Astrocyte of the cerebellum (primary cell): ENCODE data around the gene UBC.

Experiments
- DNase-seq: peaks from one replicate; pipeline ENCODE4 v3.0.0-alpha.2; 2011; ENCODE audit warnings: low read depth
- H3K4me3 ChIP-seq: 2 replicates; pipeline ENCODE4 v1.5.1; 2011; ENCODE audit warnings: mild to moderate bottlenecking, low read depth, low read length, moderate library complexity
- in situ Hi-C: cut with HindIII; loops from 2 replicates; pipeline ENCODE4 v1.10.0; 2017; ENCODE audit warnings: low sequenced_read_pairs
- TF ChIP-seq, protein P1 (sequence below): IDR thresholded peaks from 2 replicates; pipeline ENCODE4 v1.5.1; 2012; ENCODE audit warnings: low read length, low read depth, moderate library complexity, mild to moderate bottlenecking; ENCODE audit errors: missing control alignments

Gene UBC

DNA sequence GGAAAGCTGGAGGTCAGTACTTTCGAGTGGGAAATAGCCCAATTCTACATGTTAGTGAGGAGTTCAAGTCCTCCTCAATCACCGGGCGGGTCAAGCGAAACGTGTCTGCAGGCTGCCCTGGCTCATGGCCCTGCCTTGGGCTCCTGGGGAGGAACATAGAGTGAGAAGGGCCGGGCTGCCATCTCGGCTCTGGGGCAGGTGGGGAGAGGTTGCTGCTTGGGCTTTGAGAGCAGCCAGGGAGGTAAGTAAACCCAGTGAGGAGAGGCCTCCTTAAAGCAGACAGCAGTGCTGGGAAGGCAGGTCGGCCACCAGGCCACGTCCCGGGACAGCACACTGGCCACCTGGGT is 32.0 kb upstream of the UBC start:
- TF ChIP-seq, protein P1, sequence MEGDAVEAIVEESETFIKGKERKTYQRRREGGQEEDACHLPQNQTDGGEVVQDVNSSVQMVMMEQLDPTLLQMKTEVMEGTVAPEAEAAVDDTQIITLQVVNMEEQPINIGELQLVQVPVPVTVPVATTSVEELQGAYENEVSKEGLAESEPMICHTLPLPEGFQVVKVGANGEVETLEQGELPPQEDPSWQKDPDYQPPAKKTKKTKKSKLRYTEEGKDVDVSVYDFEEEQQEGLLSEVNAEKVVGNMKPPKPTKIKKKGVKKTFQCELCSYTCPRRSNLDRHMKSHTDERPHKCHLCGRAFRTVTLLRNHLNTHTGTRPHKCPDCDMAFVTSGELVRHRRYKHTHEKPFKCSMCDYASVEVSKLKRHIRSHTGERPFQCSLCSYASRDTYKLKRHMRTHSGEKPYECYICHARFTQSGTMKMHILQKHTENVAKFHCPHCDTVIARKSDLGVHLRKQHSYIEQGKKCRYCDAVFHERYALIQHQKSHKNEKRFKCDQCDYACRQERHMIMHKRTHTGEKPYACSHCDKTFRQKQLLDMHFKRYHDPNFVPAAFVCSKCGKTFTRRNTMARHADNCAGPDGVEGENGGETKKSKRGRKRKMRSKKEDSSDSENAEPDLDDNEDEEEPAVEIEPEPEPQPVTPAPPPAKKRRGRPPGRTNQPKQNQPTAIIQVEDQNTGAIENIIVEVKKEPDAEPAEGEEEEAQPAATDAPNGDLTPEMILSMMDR, result no peak
- in situ Hi-C loops, result no loop called here
- H3K4me3 ChIP-seq, result no peak overlapping the region
- DNase-seq, result no peak

DNA sequence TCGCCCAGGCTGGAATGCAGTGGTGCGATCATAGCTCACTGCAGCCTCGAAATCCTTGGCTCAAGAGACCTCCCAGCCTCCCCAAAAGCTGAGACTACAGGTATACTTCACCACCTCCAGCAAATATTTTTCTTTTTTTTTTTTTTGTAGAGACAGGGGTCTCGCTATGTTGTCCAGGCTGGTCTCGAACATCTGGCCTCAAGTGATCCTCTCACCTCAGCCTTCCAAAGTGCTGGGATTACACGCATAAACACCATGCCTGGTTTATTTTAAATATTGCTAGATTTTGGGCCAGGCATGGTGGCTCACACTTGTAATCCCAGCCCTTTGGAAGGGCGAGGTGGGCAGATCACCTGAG is 26.7 kb upstream of the UBC start:
- TF ChIP-seq, protein P1, result no peak
- no peak for DNase-seq
- in situ Hi-C loops, result no loop called here
- H3K4me3 ChIP-seq, result peak overlapping the region; percentile 47

DNA sequence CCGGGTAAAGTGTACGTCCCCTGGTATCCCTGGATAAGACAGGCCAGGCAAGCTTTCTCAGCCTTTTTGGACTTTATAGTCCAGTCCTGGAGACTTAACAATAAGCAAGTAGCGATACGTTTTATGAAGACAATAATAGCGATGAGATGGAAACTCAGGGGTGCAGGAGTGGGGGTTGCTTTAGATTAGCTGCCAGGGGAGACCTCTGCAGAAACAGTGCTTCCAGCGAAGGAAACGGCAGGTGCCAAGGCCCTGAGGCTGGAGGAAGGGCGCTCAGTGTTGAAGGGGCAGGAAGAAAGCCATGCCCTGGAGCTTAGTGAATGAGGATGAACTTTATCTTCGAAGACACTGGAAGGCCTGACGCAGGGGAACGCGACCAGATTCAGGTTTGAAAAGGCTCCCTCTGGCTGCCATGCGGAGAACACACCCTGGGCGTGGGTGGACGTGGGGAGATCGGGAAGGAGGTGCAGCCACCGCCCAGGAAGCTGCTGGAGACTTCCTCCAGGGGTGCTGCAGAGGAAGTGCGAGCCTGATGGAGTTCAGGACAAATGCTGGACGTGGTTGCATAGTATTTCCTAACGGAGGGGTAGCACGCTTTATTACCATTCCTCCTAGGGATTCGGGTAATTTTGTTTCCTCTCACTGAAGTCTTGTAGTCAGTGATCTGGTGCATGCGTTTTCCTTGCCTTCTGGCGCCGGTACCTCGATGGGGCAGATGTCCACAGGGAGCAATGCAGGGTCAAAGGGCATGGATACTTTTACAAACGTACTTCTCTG is 26.1 kb upstream of the UBC start:
- in situ Hi-C loops, result no loop called here
- TF ChIP-seq, protein P1, result peak; percentile 87
- peak; percentile 53 for DNase-seq
- peak overlapping the region; percentile 47 for H3K4me3 ChIP-seq

DNA sequence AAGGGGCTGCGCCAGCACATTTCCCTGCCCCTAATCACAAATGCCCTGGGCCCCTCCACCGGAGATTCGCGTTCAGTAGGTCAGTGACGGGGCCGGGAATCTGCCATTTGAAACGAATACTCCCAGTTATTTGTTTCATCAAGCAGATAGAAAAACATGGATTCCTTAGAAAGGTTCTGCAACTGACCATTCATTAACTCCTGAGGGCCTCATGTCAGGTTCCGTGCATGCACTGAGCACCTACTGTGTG is 25.6 kb upstream of the UBC start:
- TF ChIP-seq, protein P1, result no peak
- H3K4me3 ChIP-seq, result peak overlapping the region; percentile 47
- DNase-seq, result no peak
- in situ Hi-C loops, result no loop called here

DNA sequence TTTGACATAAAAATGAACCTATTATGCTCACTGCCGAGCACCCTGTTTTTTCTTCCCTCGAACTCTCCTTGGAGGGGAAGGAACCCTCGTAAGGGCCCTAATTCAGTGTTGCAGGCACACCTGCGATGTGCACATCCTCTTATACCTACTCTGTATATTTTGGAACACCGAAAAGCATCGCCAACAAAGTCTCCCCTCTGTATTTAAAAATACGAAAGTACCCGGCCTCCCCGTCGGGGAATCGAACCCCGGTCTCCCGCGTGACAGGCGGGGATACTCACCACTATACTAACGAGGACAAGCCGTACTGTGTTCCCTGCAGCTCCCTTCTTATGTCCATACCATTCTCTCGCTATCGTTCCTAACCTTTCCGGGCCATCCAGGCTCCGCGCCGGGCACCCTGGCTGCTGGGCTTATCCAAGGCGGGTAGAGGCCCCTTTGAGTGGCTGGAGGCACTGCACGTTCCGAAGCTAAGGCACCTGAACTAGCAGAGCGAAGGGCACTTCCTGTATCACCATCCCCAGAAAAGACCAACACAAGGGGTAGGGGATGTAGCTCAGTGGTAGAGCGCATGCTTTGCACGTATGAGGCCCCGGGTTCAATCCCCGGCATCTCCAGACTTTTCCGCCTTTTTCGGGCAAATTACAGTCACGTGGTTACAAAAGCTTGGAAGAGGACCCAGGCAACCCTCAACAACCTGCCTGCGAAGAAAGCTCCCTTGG is 25.1 kb upstream of the UBC start:
- peak; percentile 81 for DNase-seq
- H3K4me3 ChIP-seq, result peak overlapping the region; percentile 47
- in situ Hi-C loops, result no loop called here
- TF ChIP-seq, protein P1, result no peak

DNA sequence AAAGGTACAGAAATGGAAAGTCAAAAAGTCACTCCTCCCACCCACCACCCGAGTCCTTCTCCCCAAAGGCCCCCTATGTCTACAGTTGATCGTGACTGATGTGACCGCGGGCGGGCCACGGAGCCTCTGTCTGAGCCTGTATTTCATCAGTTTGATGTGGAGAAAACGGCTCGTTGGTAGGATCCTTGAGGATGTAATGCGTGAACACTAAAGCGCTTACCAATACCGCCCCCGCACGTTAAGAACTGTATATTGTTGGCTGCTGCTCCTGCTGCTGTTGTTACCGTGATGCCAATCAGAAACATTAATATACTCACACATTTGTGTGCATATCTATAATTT is 24.6 kb upstream of the UBC start:
- DNase-seq, result peak; percentile 70
- in situ Hi-C loops, result no loop called here
- peak overlapping the region; percentile 47 for H3K4me3 ChIP-seq
- TF ChIP-seq, protein P1, result peak; percentile 58
